NB4 (cell line): ENCODE results near the gene FAM193A.
"Not testable (repeated sequence)": the region's sequence is repeated elsewhere in the genome, so short reads cannot be mapped to it uniquely, and the experiment has no call there.

Source experiments
- DNase-seq: peaks from one replicate; pipeline ENCODE4 v3.0.0; 2010; ENCODE audit warnings: low read depth
- H3K4me3 ChIP-seq: one replicate; pipeline ENCODE4 v1.5.1; 2011; ENCODE audit warnings: mild to moderate bottlenecking, low read depth, low read length, moderate library complexity
- MYC ChIP-seq: IDR thresholded peaks from 2 replicates; pipeline ENCODE4 v1.6.1; 2011; ENCODE audit warnings: low read depth, low read length
- POLR2A ChIP-seq: IDR thresholded peaks from 2 replicates; pipeline ENCODE4 v1.6.1; 2011; ENCODE audit warnings: mild to moderate bottlenecking; ENCODE audit not compliant: insufficient read length; ENCODE audit errors: extremely low read depth
- TF ChIP-seq, protein P1 (sequence below): IDR thresholded peaks from one replicate; pipeline ENCODE4 v1.5.1; 2012; ENCODE audit warnings: low read depth, low read length
- TF ChIP-seq, protein P2 (sequence below): IDR thresholded peaks from 2 replicates; pipeline ENCODE4 v1.6.1; 2011; ENCODE audit warnings: low read depth, low read length

FAM193A gene

DNA sequence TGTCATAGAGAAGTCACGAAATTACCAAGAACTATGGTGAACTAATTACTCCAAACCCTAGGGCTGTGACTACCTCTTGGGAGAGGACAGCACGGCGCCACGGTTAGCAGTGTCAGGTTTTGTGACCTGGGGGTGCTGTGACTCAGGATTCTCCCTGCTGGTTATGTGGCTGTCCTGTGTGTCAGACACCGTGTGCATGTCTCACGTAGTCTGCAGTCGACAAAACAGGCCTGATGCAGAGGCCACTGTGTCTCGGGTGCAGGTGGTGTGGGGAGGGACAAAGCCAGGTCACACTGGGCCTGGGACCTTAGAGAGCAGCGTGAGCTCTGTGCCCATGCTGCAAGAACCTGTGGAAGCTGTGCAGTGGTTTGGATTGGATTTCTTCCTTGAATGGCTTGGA is 185.6 kb downstream of the FAM193A start:
- H3K4me3 ChIP-seq: no peak overlapping the region
- no peak for DNase-seq
- no peak for TF ChIP-seq MYC
- no peak for TF ChIP-seq POLR2A
- TF ChIP-seq, protein P1, sequence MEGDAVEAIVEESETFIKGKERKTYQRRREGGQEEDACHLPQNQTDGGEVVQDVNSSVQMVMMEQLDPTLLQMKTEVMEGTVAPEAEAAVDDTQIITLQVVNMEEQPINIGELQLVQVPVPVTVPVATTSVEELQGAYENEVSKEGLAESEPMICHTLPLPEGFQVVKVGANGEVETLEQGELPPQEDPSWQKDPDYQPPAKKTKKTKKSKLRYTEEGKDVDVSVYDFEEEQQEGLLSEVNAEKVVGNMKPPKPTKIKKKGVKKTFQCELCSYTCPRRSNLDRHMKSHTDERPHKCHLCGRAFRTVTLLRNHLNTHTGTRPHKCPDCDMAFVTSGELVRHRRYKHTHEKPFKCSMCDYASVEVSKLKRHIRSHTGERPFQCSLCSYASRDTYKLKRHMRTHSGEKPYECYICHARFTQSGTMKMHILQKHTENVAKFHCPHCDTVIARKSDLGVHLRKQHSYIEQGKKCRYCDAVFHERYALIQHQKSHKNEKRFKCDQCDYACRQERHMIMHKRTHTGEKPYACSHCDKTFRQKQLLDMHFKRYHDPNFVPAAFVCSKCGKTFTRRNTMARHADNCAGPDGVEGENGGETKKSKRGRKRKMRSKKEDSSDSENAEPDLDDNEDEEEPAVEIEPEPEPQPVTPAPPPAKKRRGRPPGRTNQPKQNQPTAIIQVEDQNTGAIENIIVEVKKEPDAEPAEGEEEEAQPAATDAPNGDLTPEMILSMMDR: no peak
- TF ChIP-seq, protein P2, sequence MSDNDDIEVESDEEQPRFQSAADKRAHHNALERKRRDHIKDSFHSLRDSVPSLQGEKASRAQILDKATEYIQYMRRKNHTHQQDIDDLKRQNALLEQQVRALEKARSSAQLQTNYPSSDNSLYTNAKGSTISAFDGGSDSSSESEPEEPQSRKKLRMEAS: no peak

DNA sequence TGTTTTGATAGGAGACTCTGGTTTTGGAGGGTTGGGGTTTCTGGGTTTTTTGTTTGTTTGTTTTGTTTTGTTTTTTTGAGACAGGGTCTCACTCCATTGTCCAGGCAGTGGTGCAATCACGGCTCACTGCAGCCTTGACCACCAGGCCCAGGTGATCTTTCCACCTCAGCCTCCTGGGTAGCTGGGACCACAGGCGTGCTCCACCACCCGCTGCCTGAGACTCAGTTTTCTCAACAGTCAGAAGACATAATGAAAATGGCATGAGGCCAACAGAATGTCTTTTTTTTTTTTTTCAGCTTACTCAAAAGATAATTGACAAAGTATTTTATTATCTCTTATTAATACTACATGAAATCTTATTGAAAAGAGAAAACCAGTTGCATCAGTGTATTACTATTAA is 187.3 kb downstream of the FAM193A start:
- no peak for DNase-seq
- no peak overlapping the region for H3K4me3 ChIP-seq
- no peak for TF ChIP-seq POLR2A
- TF ChIP-seq MYC: no peak
- TF ChIP-seq, protein P2: no peak
- TF ChIP-seq, protein P1: no peak

DNA sequence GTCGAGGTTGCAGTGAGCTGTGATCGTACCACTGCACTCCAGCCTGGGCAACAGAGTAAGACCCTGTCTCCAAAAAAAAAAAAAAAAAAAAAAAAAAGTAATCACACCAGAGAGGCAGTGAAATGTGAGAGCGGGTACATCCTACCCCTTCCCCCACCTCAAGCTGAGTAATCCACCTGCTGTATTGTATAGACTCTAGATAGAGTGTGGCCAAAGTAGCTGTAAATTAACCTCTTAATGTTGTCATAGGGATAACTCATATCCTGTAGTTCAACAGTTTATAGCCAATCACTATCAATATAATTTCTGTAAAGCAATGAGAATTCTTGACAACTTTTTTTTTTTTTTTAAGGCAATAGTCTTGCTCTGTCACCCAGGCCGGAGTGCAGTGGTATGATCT is 188.9 kb downstream of the FAM193A start:
- DNase-seq: no peak
- H3K4me3 ChIP-seq: no peak overlapping the region
- TF ChIP-seq MYC (no peak), POLR2A (no peak)
- TF ChIP-seq, protein P2: no peak
- TF ChIP-seq, protein P1: no peak

DNA sequence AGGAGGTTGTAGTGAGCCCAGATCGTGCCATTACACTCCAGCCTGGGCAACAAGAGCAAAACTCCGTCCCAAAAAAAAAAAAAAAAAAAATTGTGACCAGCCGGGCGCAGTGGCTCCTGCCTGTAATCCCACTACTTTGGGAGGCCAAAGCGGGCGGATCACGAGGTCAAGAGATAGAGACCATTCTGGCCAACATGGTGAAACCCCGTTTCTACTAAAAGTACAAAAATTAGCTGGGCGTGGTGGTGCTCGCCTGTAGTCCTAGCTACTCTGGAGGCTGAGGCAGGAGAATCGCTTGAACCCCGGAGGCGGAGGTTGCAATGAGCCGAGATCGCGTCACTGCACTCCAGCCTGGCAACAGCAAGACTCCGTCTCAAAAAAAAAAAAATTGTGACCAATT is 190.4 kb downstream of the FAM193A start:
- not testable (repeated sequence) for H3K4me3 ChIP-seq, DNase-seq

DNA sequence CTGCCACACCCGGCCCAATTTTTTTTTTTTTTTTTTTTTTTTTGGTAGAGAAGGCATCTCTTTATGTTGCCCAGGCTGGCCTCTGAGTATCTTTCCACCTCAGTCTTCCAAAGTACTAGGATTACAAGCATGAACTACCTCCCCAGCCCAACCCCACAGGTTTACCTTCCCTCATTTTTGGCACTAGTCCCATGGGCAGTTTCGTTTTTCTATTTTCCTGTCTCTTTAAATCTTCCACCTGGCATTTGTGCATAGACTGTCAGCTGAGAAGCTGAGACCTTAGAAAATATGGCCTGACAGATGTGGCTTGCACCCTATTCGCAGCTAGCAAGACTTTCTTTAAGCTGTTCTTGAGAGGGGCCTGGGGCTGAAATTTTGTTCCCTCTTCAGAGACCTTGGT is 191.8 kb downstream of the FAM193A start:
- TF ChIP-seq, protein P2: no peak
- TF ChIP-seq, protein P1: no peak
- TF ChIP-seq POLR2A (no peak), MYC (no peak)
- no peak for DNase-seq
- H3K4me3 ChIP-seq: no peak overlapping the region

DNA sequence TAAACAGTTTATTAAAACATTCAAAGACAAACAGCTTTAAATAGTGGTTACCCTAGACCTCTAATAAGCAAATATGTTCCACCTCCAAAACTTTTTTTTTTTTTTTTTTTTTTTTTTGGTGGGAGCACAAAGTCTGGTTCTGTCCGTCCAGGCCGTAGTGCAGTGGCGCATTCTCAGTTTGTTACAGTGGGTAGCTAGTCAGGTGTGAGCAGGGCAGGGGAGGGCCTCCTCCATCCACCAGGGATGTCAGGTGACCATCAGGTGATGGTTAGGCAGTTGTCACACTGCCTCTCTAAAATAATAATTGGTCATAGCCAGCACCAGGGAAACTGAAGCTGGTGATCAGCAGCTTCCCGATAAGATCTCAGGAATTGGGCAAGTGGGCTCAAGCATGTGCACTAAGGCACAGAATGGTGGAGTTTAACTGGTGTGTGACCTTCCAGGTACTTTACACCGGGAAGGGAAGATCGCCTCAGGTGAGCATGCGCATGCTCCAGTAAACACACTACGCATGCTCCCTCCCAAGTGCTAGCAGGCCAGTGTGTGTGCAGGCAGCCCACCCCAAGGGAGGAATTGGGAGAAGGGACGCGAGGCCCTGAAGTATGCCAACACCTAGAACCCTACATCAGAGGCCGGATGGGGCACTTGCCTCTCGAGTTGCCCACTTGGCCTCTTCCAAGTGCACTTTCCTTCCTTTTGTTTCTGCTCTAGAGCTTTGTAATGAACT is 192.5 kb downstream of the FAM193A start:
- H3K4me3 ChIP-seq: no peak overlapping the region
- DNase-seq: no peak
- TF ChIP-seq, protein P2: no peak
- TF ChIP-seq MYC (no peak), POLR2A (no peak)
- TF ChIP-seq, protein P1: no peak
